ENCODE measurements around the gene LDLRAD2.
"Not testable (repeated sequence)": the region's sequence is repeated elsewhere in the genome, so short reads cannot be mapped to it uniquely, and the experiment has no call there.

Gene LDLRAD2, protein sequence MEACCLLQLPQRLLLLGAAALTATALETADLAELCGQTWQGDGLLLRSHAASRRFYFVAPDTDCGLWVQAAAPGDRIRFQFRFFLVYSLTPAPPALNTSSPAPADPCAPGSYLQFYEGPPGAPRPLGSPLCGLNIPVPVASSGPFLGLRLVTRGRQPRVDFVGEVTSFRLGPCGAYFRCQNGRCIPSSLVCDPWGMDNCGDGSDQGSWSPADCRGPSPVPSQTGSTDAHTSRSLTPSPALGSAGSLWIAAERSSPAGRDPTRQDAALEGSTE

DNA sequence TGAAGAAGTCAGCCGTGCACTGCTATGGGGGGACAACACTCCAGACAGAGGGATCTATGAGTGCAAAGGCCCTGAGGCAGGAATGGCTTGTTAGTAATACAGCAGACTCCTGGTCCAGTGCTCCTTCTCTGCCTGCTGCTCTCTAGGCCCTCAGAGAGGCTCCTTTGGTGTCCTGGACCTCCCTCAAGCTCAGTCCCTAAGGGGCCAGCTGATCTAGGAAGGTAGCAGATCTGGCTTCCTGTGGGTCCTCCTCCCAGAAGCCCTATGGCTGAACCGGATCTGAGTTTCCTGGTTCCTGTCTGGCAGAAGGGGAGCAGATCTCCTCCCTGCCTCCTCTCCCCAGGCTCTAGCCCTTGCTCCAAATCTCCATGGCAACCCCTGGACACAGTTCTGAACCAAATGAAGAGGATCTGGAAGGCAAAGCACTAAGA, at the start of gene LDLRAD2:
Gene LDLRAD2 (plus strand): TSS at position 391 of the 431 bp plus-strand sequence. CDS start 187 bp downstream, outside the sequence.
- DNase-seq: no peak
- Mint-ChIP-seq H3K36me3 (ENCODE audit: low read depth) (no peaks in the 10 kb centered on the region), H3K9me3 (no peaks in the 10 kb centered on the region), H3K27ac (no peak within 1 kb of the TSS), H3K27me3 (peaks cover 18% of the 10 kb centered on the region), H3K4me1 (peaks cover 10% of the 10 kb centered on the region), H3K4me3 (no peak within 1 kb of the TSS)
- ATAC-seq: no peak

DNA sequence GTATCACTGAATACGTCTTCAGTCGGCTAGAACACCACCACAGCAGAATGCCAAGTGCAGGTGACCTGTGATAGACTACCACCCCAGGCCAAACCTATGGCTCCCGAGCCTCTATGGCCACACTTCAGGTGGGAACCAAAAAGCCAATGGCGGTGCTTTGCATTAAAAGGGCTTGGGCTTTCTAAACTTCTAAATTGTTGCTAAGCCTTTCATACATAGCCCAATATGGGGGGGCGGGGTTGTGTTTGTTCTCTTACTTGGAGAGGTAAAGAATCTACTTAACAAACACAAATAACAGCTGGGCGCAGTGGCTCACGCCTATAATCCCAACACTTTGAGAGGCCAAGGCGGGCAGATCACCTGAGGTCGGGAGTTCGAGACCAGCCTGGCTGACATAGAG, 48.8 kb upstream of the LDLRAD2 start:
- DNase-seq (no peak), ATAC-seq (no peak)
- Mint-ChIP-seq H3K27ac (no peak overlapping the region), H3K27me3 (no peaks in the 10 kb centered on the region), H3K9me3 (no peaks in the 10 kb centered on the region), H3K4me3 (no peak overlapping the region), H3K36me3 (ENCODE audit: low read depth) (no peaks in the 10 kb centered on the region), H3K4me1 (peaks cover 75% of the 10 kb centered on the region)

DNA sequence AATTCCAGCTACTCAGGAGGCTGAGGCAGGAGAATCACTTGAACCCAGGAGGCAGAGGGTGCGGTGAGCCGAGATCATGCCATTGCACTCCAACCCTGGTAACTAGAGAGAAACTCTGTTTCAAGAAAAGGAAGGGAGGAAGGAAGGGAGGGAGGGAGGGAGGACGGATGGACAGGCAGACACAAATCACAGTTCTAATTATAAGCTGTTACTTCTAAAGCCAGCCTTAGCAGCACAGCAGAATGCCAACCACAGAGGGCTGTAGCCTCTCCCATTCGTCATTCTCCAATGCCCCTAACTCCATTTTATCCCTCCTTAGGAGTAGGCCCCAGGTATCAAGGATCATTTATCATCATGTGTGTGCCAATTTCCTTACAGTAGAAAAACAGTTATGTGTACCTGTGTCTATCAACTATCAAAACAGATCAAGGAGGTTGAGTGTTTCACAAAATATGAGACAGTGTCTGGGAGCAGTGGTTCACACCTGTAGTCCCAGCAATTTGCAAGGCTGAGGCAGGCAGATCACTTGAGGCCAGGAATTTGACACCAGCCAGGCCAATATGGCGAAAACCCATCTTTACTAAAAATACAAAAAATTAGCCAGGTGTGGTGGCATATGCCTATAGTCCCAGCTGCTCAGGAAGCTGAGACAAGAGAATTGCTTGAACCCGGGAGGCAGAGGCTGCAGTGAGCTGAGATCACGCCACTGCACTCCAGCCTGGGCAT, 48.2 kb upstream of the LDLRAD2 start:
- ATAC-seq (no peak), DNase-seq (no peak)
- Mint-ChIP-seq H3K4me3 (no peak overlapping the region), H3K27me3 (no peaks in the 10 kb centered on the region), H3K36me3 (ENCODE audit: low read depth) (peaks cover 2% of the 10 kb centered on the region), H3K4me1 (peaks cover 81% of the 10 kb centered on the region), H3K9me3 (no peaks in the 10 kb centered on the region), H3K27ac (no peak overlapping the region)

DNA sequence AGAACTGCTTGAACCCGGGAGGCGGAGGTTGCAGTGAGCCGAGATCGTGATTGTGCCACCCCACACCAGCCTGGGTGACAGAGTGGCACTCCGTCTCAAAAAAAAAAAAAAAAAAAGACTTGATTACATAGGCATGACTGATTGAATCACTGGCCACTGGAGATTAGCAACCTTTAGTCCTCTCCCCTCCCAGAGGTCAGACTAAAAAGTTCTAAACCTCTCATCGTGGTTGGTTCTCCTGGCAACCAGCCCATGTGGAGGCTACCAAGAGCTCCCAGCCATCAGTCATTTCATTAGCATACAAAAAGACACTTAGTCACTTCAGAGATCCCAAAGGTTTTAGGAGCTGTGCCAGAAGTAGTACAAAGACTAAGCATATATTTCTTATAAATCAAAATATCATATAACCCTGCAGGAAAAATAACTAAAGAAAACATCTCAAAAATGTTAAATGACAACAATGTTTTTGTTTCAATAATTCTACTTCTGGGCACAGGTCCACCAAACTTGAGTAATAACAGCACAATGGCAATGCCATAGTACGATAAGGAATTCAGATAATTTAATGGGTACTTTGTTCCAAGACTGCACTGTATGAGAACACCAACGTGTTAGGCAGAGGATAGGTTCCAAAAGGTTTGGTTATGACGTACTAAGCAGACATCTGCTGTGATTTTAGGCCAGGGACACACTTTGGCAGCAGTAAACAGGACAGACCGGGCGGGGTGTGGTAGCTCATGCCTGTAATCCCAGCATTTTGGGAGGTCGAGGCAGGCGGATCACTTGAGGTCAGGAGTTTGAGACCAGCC, 47.2 kb upstream of the LDLRAD2 start:
- no peak overlapping the region for H3K27ac Mint-ChIP-seq

DNA sequence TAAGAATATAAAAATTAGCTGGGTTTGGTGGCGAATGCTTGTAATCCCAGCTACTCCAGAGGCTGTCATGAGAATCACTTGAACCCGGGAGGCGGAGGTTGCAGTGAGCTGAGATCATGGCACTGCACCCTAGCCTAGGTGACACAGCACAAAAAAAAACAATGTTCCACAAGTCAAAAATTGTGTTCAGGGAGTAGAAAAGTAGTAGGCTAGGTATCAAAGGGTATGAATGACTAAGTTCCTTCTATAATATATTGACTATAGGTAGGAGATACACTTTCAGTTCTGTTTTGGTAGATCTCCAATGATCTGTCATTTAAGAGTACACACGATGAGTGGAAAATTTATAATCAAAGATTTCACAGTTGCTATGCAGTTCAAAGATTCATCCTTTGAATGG, 45.9 kb upstream of the LDLRAD2 start:
- H3K27me3 Mint-ChIP-seq: no peaks in the 10 kb centered on the region
- H3K9me3 Mint-ChIP-seq: no peaks in the 10 kb centered on the region
- peaks cover 8% of the 10 kb centered on the region for H3K36me3 Mint-ChIP-seq (ENCODE audit: low read depth)
- peak overlapping the region; percentile 55 for H3K27ac Mint-ChIP-seq
- DNase-seq (no peak), ATAC-seq (peak; percentile 77)
- H3K4me3 Mint-ChIP-seq: no peak overlapping the region
- H3K4me1 Mint-ChIP-seq: peaks cover 76% of the 10 kb centered on the region

More for the DNA sequence above, 47.2 kb upstream of the LDLRAD2 start:
- Mint-ChIP-seq H3K9me3 (no peaks in the 10 kb centered on the region), H3K4me1 (peaks cover 77% of the 10 kb centered on the region), H3K27me3 (no peaks in the 10 kb centered on the region), H3K4me3 (no peak overlapping the region), H3K36me3 (ENCODE audit: low read depth) (peaks cover 5% of the 10 kb centered on the region)
- DNase-seq: peak; percentile 34
- peak; percentile 59 for ATAC-seq

DNA sequence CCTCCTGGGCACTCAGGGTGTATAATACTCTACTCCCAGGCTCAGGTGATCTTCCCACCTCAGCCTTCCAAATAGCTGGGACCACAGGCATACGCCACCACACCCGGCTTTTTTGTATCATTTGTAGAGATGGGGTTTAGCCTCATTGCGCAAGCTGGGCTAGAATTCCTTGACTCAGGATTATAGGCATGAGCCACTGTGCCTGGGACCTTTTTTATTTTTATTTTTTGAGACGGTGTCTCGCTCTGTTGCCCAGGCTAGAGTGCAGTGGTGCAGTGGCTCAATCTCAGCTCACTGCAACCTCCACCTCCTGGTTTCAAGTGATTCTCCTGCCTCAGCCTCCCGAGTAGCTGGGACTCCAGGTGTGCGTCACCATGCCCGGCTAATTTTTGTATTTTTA, 45.0 kb upstream of the LDLRAD2 start:
- not testable (repeated sequence) for H3K9me3 Mint-ChIP-seq; H3K27me3 Mint-ChIP-seq; H3K4me3 Mint-ChIP-seq; DNase-seq; ATAC-seq; H3K27ac Mint-ChIP-seq; H3K36me3 Mint-ChIP-seq (ENCODE audit: low read depth)
- peaks cover 75% of the 10 kb centered on the region for H3K4me1 Mint-ChIP-seq

DNA sequence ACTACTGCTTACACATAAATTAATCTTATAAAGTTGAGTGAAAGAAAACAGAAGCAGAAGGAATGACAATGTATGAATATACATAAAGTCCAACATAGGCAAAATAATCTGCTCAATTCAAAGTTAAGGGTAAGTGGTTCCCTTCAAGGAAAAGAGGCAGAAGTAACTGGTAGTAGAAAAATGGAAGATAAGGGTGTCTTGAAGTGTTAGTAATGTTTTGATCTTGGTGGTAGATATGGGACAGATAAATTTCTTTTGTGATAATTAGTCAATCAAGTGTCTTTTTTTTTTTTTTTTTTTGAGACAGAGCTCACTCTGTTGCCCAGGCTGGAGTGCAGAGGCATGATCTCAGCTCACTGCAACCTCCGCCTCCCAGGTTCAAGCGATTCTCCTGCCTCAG, 41.9 kb upstream of the LDLRAD2 start:
- Mint-ChIP-seq H3K36me3 (ENCODE audit: low read depth) (peaks cover 10% of the 10 kb centered on the region), H3K4me3 (no peak overlapping the region), H3K4me1 (peaks cover 64% of the 10 kb centered on the region), H3K9me3 (no peaks in the 10 kb centered on the region), H3K27ac (no peak overlapping the region), H3K27me3 (no peaks in the 10 kb centered on the region)
- no peak for ATAC-seq
- DNase-seq: no peak

DNA sequence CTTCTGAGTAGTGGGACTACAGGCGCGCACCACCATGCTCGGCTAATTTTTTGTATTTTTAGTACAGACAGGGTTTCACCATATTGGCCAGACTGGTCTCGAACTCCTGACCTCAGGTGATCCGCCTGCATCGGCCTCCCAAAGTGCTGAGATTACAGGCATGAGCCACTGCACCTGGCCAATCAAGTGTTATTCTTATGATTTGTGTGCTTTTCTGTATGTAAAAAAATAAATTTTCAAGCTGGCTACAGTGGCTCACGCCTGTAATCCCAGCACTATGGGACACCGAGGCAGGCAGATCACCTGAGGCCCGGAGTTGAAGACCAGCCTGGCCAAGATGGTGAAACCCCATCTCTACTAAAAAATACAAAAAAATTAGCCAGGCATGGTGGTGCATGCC, 41.5 kb upstream of the LDLRAD2 start:
- not testable (repeated sequence) for ATAC-seq; H3K4me3 Mint-ChIP-seq; H3K27ac Mint-ChIP-seq; H3K36me3 Mint-ChIP-seq (ENCODE audit: low read depth); DNase-seq; H3K27me3 Mint-ChIP-seq; H3K9me3 Mint-ChIP-seq
- H3K4me1 Mint-ChIP-seq: peaks cover 64% of the 10 kb centered on the region

DNA sequence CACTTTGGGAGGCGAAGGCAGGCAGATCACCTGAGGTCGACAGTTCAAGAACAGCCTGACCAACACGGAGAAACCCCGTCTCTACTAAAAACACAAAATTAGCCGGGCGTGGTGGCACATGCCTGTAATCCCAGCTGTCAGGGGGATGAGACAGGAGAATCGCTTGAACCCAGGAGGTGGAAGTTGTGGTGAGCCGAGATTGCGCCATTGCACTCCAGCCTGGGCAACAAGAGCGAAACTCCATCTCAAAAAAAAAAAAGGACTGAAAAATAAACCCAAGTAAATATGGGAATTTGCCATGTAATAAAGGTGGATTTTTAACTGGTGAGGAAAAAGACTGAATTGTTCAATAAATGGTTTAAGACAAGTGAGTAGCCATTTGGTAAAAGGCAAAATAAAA, 40.4 kb upstream of the LDLRAD2 start:
- peaks cover 62% of the 10 kb centered on the region for H3K4me1 Mint-ChIP-seq
- H3K9me3 Mint-ChIP-seq; H3K27ac Mint-ChIP-seq; DNase-seq; H3K36me3 Mint-ChIP-seq (ENCODE audit: low read depth); ATAC-seq; H3K4me3 Mint-ChIP-seq; H3K27me3 Mint-ChIP-seq: not testable (repeated sequence)

DNA sequence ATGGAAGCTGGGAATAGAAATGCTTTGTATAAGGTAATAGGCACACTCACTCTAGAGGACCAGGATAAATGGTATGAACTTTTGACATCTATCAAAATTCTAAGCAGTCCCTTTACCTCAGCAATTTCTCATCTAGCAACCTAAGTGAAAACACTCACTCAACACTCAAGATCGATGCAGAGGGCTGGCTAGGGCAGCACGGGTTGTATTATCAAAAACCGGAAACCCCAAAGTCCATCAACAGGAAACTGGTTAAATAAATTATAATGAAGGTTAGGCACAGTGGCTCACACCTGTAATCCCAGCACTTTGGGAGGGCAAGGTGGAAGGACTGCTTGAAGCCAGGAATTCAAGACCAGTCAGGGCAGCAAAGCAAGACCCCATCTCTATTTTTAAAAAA, 38.5 kb upstream of the LDLRAD2 start:
- H3K9me3 Mint-ChIP-seq: no peaks in the 10 kb centered on the region
- no peaks in the 10 kb centered on the region for H3K27me3 Mint-ChIP-seq
- peak overlapping the region; percentile 56 for H3K27ac Mint-ChIP-seq
- DNase-seq: no peak
- no peak overlapping the region for H3K4me3 Mint-ChIP-seq
- ATAC-seq: peak; percentile 40
- peaks cover 66% of the 10 kb centered on the region for H3K4me1 Mint-ChIP-seq
- peaks cover 14% of the 10 kb centered on the region for H3K36me3 Mint-ChIP-seq (ENCODE audit: low read depth)

DNA sequence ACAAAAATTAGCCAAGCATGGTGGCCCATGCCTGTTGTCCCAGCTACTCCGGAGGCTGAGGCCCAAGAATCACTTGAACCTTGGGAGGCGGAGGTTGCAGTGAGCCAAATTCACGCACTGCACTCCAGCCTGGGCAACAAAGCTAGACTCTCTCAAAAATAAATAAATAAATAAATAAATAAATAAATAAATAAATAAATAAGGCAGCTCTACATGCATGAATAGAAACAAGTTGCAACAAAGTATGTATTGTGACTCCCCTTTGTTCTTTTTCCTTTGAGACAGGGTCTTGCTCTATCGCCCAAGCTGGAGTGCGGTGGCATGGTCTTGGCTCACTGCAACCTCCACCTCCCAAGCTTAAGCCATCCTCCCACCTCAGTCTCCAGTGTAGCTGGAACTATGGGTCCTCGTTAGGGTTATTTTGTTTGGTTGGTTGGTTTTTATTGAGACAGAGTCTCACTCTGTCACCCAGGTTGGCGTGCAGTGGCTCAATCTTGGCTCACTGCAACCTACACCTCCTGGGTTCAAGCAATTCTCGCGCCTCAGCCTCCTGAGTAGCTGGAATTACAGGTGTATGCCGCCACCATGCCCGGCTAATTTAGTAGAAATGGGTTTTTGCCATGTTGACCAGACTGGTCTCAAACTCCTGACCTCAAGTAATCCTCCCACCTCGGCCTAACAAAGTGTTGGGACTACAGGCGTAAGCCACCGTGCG, 37.1 kb upstream of the LDLRAD2 start:
- Mint-ChIP-seq H3K27ac (no peak overlapping the region), H3K4me1 (peaks cover 67% of the 10 kb centered on the region), H3K4me3 (no peak overlapping the region), H3K9me3 (no peaks in the 10 kb centered on the region), H3K27me3 (no peaks in the 10 kb centered on the region), H3K36me3 (ENCODE audit: low read depth) (peaks cover 10% of the 10 kb centered on the region)
- ATAC-seq: no peak
- no peak for DNase-seq

DNA sequence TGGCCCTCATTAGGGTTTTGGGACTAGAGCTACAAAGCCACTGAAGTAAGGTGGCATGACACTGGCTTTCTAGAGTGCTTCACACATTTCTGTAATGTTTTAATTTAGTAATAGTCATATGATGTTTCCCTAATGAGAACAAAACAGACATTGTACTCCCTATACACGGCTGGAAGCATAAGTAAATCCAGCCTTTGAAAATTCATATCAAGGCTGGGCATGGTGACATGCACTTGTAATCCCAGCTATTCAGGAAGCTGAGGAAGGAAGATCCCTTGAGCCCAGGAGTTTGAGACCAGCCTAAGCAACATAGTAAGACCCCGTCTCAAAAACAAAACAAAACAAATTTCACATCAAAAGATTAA, 36.5 kb upstream of the LDLRAD2 start:
- peaks cover 10% of the 10 kb centered on the region for H3K36me3 Mint-ChIP-seq (ENCODE audit: low read depth)
- no peak overlapping the region for H3K4me3 Mint-ChIP-seq
- no peaks in the 10 kb centered on the region for H3K9me3 Mint-ChIP-seq
- ATAC-seq (no peak), DNase-seq (no peak)
- H3K27me3 Mint-ChIP-seq: no peaks in the 10 kb centered on the region
- H3K4me1 Mint-ChIP-seq: peaks cover 68% of the 10 kb centered on the region
- peak overlapping the region; percentile 70 for H3K27ac Mint-ChIP-seq

DNA sequence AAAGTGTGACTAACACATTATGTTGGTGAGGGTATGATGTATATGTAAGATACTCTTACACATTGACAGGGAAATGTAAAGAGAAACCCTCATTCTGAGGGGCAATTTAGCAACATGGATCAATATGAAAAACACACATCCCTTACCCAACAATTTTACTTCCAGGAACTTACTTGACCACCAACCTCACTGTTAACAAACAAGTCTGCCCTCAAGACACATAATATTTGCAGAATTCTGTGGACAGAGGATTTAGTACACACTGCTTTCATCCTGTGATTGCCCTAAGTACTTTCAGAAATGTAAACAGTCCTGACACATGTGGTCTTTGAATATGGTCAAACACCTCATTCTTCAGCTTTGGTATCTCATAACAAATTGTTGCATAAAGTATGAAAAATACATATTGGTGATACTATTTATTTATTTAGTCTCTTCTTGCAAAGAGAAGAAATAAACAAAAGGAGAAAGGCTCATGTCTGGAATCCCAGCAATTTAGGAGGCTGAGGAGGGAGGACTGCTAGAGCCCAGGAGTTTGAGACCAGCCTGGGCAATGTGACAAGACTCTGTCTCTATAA, 36.0 kb upstream of the LDLRAD2 start:
- DNase-seq (no peak), ATAC-seq (no peak)
- no peak overlapping the region for H3K4me3 Mint-ChIP-seq
- no peaks in the 10 kb centered on the region for H3K27me3 Mint-ChIP-seq
- peaks cover 10% of the 10 kb centered on the region for H3K36me3 Mint-ChIP-seq (ENCODE audit: low read depth)
- peak overlapping the region; percentile 70 for H3K27ac Mint-ChIP-seq
- peaks cover 68% of the 10 kb centered on the region for H3K4me1 Mint-ChIP-seq
- no peaks in the 10 kb centered on the region for H3K9me3 Mint-ChIP-seq

DNA sequence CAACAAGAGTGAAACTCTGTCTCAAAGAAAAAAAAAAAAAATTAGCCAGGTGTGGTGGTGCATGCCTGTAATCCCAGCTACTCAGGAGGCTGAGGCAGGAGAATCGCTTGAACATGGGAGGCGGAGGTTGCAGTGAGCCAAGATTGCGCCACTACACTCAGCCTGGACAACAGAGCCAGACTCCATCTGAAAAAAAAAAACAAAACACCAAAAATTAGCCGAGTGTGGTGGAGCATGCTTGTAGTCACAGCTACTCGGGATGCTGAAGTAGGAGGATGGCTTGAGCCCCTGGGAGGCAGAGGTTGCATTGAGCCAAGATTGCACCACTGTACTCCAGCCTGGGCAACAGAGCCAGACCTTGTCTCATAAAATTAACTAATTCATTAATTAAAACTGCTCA, 35.1 kb upstream of the LDLRAD2 start:
- Mint-ChIP-seq H3K36me3 (ENCODE audit: low read depth) (peaks cover 10% of the 10 kb centered on the region), H3K4me1 (peaks cover 71% of the 10 kb centered on the region)
- not testable (repeated sequence) for DNase-seq, H3K27me3 Mint-ChIP-seq, H3K9me3 Mint-ChIP-seq, H3K27ac Mint-ChIP-seq, ATAC-seq, H3K4me3 Mint-ChIP-seq

All from activated naive CD8-positive, alpha-beta T cell treated with anti-CD3 and anti-CD28 coated beads, Interleukin-2, amount 50 U/mL, for 24 hours (primary cell).